Activated naive CD8-positive, alpha-beta T cell treated with anti-CD3 and anti-CD28 coated beads, Interleukin-2, amount 10 ng/mL, durations not matched to agents 7 days and 5 days (primary cell): Measurements from ENCODE around the gene CCDC192. TPM values are rescaled to one million over a fixed set of nuclear protein-coding genes. Genes with fewer than 3 reads are reported as not detected.
A peak's percentile ranks its signal among the peaks of the same experiment; 100 is the strongest.

Experiments used
- ATAC-seq: fragments of 150-1000 bp; cut with Tn5 transposase; one replicate; pipeline ENCODE4 v1.10.0; 2021; ENCODE audit warnings: low read depth, moderate library complexity
- POLR2A ChIA-PET: fragments of 350-600 bp; sonication (Branson Sonifier 250); formaldehyde crosslinking; loops from one replicate; lab custom pipeline; 2021; ENCODE audit warnings: antibody characterized with exemption; lab: Charles Lee
- DNase-seq: peaks from one replicate; pipeline ENCODE4 v3.0.0; 2021
- H3K27ac Mint-ChIP-seq: one replicate; pipeline ENCODE4 v1.8.0; 2022; ENCODE audit warnings: mild to moderate bottlenecking, mixed read lengths
- H3K27me3 Mint-ChIP-seq: one replicate; pipeline ENCODE4 v1.8.0; 2022; ENCODE audit warnings: mild to moderate bottlenecking, moderate library complexity, mixed read lengths
- H3K36me3 Mint-ChIP-seq: one replicate; pipeline ENCODE4 v1.8.0; 2021; ENCODE audit warnings: mild to moderate bottlenecking, mixed read lengths
- H3K4me1 Mint-ChIP-seq: one replicate; pipeline ENCODE4 v1.8.0; 2021; ENCODE audit warnings: mixed read lengths
- H3K4me3 Mint-ChIP-seq: one replicate; pipeline ENCODE4 v1.8.0; 2022; ENCODE audit warnings: mild to moderate bottlenecking, moderate library complexity, mixed read lengths
- H3K9me3 Mint-ChIP-seq: one replicate; pipeline ENCODE4 v1.8.0; 2021; ENCODE audit warnings: mixed read lengths
- total RNA-seq, 2 experiments: library from RNA; stranded (reverse); gene quantifications; one replicate each; pipeline ENCODE4 v1.2.3, GENCODE V29; 2021

CCDC192 gene
- total RNA-seq, 2 experiments from 2014 or later, result not detected

DNA sequence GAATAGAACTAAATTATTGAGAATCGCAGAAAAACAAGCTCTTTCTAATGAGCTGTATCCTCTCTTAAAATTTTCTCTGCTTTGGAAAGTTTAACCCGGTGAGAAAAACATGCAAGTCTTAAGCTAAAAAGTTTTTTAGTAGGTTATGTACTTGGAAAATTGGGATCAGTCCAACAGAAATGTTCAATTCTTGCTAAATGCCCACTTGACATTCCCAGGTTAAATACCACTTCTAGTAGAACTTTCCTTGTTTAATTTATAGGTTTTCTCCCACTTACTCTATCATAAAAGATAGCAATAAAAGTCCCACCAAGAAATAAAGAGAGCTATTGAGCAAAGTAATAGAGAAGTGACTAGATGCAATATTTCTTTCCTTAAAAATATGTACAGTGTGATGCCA is 157.1 kb downstream of the CCDC192 start:
- no peak for ATAC-seq
- H3K4me3 Mint-ChIP-seq, result no peak overlapping the region
- DNase-seq, result no peak

GRCh38 chr5:127863161-127863560 is 160.0 kb downstream of the CCDC192 start:
- H3K36me3 Mint-ChIP-seq, result no peaks in the 10 kb centered on the region
- H3K27ac Mint-ChIP-seq, result no peak overlapping the region
- no peak for ATAC-seq
- H3K9me3 Mint-ChIP-seq, result no peaks in the 10 kb centered on the region
- no peaks in the 10 kb centered on the region for H3K4me1 Mint-ChIP-seq
- POLR2A ChIA-PET, result no interaction called here
- no peak overlapping the region for H3K4me3 Mint-ChIP-seq
- peaks cover 5% of the 10 kb centered on the region for H3K27me3 Mint-ChIP-seq
- DNase-seq, result no peak

More for the DNA sequence above, 157.1 kb downstream of the CCDC192 start:
- POLR2A ChIA-PET, result no interaction called here
- Mint-ChIP-seq H3K9me3 (peaks cover under 1% of the 10 kb centered on the region), H3K27ac (no peak overlapping the region), H3K27me3 (peaks cover 5% of the 10 kb centered on the region), H3K36me3 (peaks cover 2% of the 10 kb centered on the region), H3K4me1 (peaks cover 6% of the 10 kb centered on the region)

DNA sequence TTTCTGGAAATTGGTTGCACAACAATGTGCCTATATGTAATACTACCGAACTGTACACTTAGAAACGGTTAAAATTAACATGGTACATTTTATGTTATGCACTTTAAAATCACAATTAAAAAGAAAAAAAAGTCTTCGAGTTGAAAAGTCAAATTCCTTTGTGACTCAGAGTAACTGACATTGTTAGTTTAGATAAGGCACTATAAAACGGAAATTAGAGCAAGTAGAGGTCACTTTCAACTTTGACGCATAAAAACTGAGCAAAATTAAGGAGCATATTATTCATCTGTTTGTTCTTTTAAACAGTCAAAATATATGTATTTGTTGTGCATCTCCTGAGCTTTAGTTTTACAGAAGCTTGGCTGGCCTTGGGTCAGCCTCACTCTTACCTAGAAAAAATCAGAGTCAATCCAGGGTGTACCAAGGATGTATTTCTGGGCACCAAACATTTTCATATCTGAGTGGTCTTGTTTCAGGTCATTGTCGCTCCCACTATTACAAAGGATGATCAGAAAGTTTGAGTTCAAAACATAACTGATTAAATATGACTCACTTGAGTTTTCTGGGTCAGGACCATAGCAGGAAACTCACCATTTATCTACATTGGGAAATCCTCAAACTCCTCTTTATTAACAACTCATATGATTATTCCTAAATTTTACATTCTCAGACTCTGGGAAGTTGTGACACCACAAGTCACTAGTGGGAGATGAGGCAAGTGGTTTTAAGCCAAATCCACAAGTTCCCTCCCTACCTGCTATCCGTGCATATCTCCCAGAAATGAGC is 160.6 kb downstream of the CCDC192 start:
- POLR2A ChIA-PET, result no interaction called here
- H3K4me1 Mint-ChIP-seq, result no peaks in the 10 kb centered on the region
- H3K4me3 Mint-ChIP-seq, result no peak overlapping the region
- H3K27ac Mint-ChIP-seq, result no peak overlapping the region
- no peak for DNase-seq
- H3K9me3 Mint-ChIP-seq, result no peaks in the 10 kb centered on the region
- no peak for ATAC-seq
- peaks cover 5% of the 10 kb centered on the region for H3K27me3 Mint-ChIP-seq
- H3K36me3 Mint-ChIP-seq, result no peaks in the 10 kb centered on the region

GRCh38 chr5:127864511-127864910 is 161.3 kb downstream of the CCDC192 start:
- H3K36me3 Mint-ChIP-seq, result no peaks in the 10 kb centered on the region
- H3K4me3 Mint-ChIP-seq, result no peak overlapping the region
- H3K27ac Mint-ChIP-seq, result no peak overlapping the region
- no peaks in the 10 kb centered on the region for H3K4me1 Mint-ChIP-seq
- POLR2A ChIA-PET, result no interaction called here
- DNase-seq (no peak), ATAC-seq (no peak)
- no peaks in the 10 kb centered on the region for H3K9me3 Mint-ChIP-seq
- peaks cover 4% of the 10 kb centered on the region for H3K27me3 Mint-ChIP-seq

GRCh38 chr5:127865273-127865672 is 162.1 kb downstream of the CCDC192 start:
- DNase-seq (no peak), ATAC-seq (no peak)
- Mint-ChIP-seq H3K27me3 (no peaks in the 10 kb centered on the region), H3K36me3 (no peaks in the 10 kb centered on the region), H3K27ac (no peak overlapping the region), H3K4me3 (no peak overlapping the region), H3K4me1 (no peaks in the 10 kb centered on the region), H3K9me3 (no peaks in the 10 kb centered on the region)
- POLR2A ChIA-PET, result no interaction called here

- POLR2A ChIA-PET, result no interaction called here
- Mint-ChIP-seq H3K9me3 (no peaks in the 10 kb centered on the region), H3K27ac (no peak overlapping the region), H3K4me3 (no peak overlapping the region), H3K4me1 (no peaks in the 10 kb centered on the region), H3K27me3 (no peaks in the 10 kb centered on the region), H3K36me3 (no peaks in the 10 kb centered on the region)
- DNase-seq, result no peak
- no peak for ATAC-seq
Observed at GRCh38 chr5:127867022-127867783, 164.0 kb downstream of the CCDC192 start.

DNA sequence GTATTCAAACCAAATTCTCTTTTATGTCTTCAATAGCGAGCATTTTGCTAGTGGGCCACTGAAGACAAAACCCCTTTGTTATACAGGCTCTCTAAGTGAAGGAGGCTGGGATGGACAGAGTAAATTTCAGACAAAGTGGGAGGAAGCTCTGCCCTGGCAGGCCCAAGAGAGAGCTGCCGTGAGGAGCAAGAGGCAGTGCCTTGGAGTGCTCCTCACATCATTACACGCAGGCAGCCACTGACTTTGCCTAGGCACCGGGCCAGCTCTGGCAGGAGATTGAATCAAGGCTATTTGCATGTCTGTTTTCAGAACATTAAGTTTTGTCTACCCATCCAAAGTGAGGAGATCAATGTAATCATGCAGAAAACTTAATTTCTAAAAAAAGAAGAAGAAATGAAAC is 167.7 kb downstream of the CCDC192 start:
- Mint-ChIP-seq H3K36me3 (no peaks in the 10 kb centered on the region), H3K4me3 (no peak overlapping the region), H3K27ac (no peak overlapping the region), H3K9me3 (no peaks in the 10 kb centered on the region), H3K4me1 (no peaks in the 10 kb centered on the region), H3K27me3 (peaks cover 2% of the 10 kb centered on the region)
- POLR2A ChIA-PET, result no interaction called here
- ATAC-seq, result no peak
- no peak for DNase-seq

DNA sequence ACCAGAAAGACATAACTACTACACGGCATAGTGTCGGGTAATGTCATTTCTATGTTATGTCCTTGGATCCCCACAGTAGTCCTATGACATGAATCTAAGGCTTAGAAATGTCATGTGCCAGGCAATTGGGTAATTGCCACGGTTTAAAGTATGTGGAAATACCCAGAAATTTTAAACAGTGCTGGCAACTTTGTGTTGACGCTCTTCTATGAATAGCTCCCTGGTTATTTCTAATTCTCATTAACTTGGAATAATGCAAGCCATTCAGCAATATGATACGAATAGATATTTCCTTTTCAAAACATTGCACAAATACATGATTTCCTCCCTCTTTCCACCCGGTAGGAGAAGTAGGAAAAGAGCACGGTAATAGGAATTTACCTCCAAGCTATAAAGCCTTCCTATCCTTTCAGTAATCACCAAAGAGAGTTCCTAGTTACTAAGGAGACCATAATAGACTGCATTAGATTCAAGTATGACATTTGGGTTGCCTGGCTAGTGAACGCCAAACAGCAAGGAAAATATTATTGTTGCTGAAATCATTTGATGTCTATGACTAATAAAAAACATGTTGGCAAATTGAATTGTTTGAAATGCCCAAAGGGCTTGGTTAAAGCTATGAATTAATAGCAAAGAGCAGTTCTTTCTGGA is 168.4 kb downstream of the CCDC192 start:
- POLR2A ChIA-PET, result no interaction called here
- no peaks in the 10 kb centered on the region for H3K36me3 Mint-ChIP-seq
- no peak overlapping the region for H3K27ac Mint-ChIP-seq
- peaks cover 2% of the 10 kb centered on the region for H3K27me3 Mint-ChIP-seq
- ATAC-seq (no peak), DNase-seq (no peak)
- no peaks in the 10 kb centered on the region for H3K9me3 Mint-ChIP-seq
- H3K4me1 Mint-ChIP-seq, result no peaks in the 10 kb centered on the region
- no peak overlapping the region for H3K4me3 Mint-ChIP-seq

- Mint-ChIP-seq H3K4me1 (no peaks in the 10 kb centered on the region), H3K4me3 (no peak overlapping the region), H3K27ac (no peak overlapping the region), H3K9me3 (no peaks in the 10 kb centered on the region), H3K27me3 (peaks cover 2% of the 10 kb centered on the region), H3K36me3 (no peaks in the 10 kb centered on the region)
- POLR2A ChIA-PET, result no interaction called here
- ATAC-seq (no peak), DNase-seq (no peak)
Observed at GRCh38 chr5:127872494-127872893, 169.3 kb downstream of the CCDC192 start.

- Mint-ChIP-seq H3K9me3 (no peaks in the 10 kb centered on the region), H3K27ac (no peak overlapping the region), H3K36me3 (no peaks in the 10 kb centered on the region), H3K27me3 (peaks cover 2% of the 10 kb centered on the region), H3K4me3 (no peak overlapping the region), H3K4me1 (no peaks in the 10 kb centered on the region)
- POLR2A ChIA-PET, result no interaction called here
- DNase-seq, result no peak
- peak; percentile 52 for ATAC-seq
Observed at GRCh38 chr5:127875235-127876021, 172.2 kb downstream of the CCDC192 start.

DNA sequence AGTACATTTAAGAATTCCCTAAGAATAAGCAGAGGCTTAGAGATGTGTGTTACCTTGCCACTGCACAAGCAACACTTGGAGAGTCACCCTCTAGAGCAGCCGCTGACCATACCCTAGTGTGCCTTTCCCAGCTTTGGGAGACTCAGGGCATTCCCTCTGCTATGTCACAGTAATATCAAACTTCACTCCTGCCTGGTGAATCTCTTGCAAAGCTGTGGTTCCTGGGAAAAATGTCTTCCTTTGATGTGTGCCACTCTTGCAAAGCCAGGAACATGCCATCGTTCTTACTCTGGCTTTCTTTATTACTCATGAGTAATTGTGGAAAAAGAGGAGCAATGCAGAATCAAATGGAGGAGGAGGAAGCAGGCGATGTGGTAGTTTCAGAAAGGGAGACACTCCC is 173.2 kb downstream of the CCDC192 start:
- DNase-seq (no peak), ATAC-seq (no peak)
- no peaks in the 10 kb centered on the region for H3K9me3 Mint-ChIP-seq
- H3K27ac Mint-ChIP-seq, result no peak overlapping the region
- no peaks in the 10 kb centered on the region for H3K4me1 Mint-ChIP-seq
- POLR2A ChIA-PET, result no interaction called here
- H3K4me3 Mint-ChIP-seq, result no peak overlapping the region
- no peaks in the 10 kb centered on the region for H3K36me3 Mint-ChIP-seq
- H3K27me3 Mint-ChIP-seq, result peaks cover 2% of the 10 kb centered on the region

DNA sequence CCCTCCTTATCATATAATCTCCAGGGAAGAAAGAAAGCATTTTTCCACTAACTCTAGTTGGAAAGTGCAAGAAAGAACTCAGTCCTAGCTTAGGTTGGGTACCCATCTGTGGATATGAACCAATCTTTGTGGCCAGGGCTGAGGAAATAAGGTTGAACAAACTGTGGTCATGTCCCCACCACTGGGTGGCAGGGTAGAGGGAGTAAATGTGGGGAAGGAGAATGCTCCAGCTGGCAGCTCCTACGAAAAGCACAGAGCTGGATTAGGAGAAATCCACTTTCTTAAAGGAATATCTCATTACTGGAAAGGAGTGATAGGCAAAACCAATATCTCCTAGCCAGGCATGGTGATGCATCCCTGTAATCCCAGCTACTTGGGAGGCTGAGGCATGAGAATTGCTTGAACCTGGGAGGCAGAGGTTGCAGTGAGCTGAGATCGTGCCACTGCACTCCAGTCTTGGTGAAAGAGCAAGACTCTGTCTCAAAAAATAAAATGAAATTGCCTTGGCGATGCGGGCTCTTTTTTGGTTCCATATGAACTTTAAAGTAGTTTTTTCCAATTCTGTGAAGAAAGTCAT is 175.1 kb downstream of the CCDC192 start:
- Mint-ChIP-seq H3K9me3 (no peaks in the 10 kb centered on the region), H3K36me3 (no peaks in the 10 kb centered on the region), H3K27ac (no peak overlapping the region), H3K27me3 (peaks cover 2% of the 10 kb centered on the region), H3K4me3 (no peak overlapping the region), H3K4me1 (no peaks in the 10 kb centered on the region)
- no peak for DNase-seq
- ATAC-seq, result no peak
- POLR2A ChIA-PET, result no interaction called here

GRCh38 chr5:127884416-127884815 is 181.2 kb downstream of the CCDC192 start:
- DNase-seq (no peak), ATAC-seq (no peak)
- Mint-ChIP-seq H3K27me3 (no peaks in the 10 kb centered on the region), H3K4me1 (no peaks in the 10 kb centered on the region), H3K4me3 (no peak overlapping the region), H3K9me3 (no peaks in the 10 kb centered on the region), H3K36me3 (no peaks in the 10 kb centered on the region), H3K27ac (no peak overlapping the region)
- POLR2A ChIA-PET, result no interaction called here
